Mesendoderm (in vitro differentiated cells): ENCODE results near the gene GLRA3.

Experiments
- DNase-seq: peaks from one replicate; pipeline ENCODE4 v3.0.0; 2013
- H2AK5ac ChIP-seq: 2 replicates; pipeline ENCODE4 v1.6.1; 2013; ENCODE audit warnings: low read length, inconsistent platforms
- H2BK120ac ChIP-seq: 2 replicates; pipeline ENCODE4 v1.6.1; 2013; ENCODE audit warnings: low read depth, mild to moderate bottlenecking, low read length, moderate library complexity, mixed read lengths
- H2BK15ac ChIP-seq: replicated peaks from 2 replicates; pipeline ENCODE4 v1.6.1; 2013; ENCODE audit warnings: low read depth, mild to moderate bottlenecking, moderate library complexity
- H2BK5ac ChIP-seq: 2 replicates; pipeline ENCODE4 v1.6.1; 2013; ENCODE audit warnings: low read length, inconsistent platforms
- H3K18ac ChIP-seq: 2 replicates; pipeline ENCODE4 v1.6.1; 2013; ENCODE audit warnings: mild to moderate bottlenecking, low read length, mixed read lengths
- H3K23ac ChIP-seq: one replicate; pipeline ENCODE4 v1.6.1; 2013; ENCODE audit warnings: low read length
- H3K27ac ChIP-seq: 2 replicates; pipeline ENCODE4 v1.5.1; 2013; ENCODE audit warnings: low read depth, mild to moderate bottlenecking, inconsistent platforms, low read length, moderate library complexity
- H3K27me3 ChIP-seq: 2 replicates; pipeline ENCODE4 v1.6.1; 2013; ENCODE audit warnings: low read length, control low read depth, mild to moderate bottlenecking, inconsistent platforms; ENCODE audit not compliant: insufficient read depth, poor library complexity
- H3K36me3 ChIP-seq: 2 replicates; pipeline ENCODE4 v1.6.1; 2013; ENCODE audit warnings: low read length, inconsistent platforms; ENCODE audit not compliant: control insufficient read depth, insufficient read depth
- H3K4ac ChIP-seq: one replicate; pipeline ENCODE4 v1.6.1; 2013; ENCODE audit warnings: low read depth, mild to moderate bottlenecking, low read length, moderate library complexity
- H3K4me1 ChIP-seq: 2 replicates; pipeline ENCODE4 v1.6.1; 2013; ENCODE audit warnings: low read depth, low read length, inconsistent platforms; ENCODE audit not compliant: control insufficient read depth
- H3K4me2 ChIP-seq: 2 replicates; pipeline ENCODE4 v1.6.1; 2013; ENCODE audit warnings: low read length
- H3K4me3 ChIP-seq: 2 replicates; pipeline ENCODE4 v1.5.1; 2013; ENCODE audit warnings: mild to moderate bottlenecking, low read length
- H3K56ac ChIP-seq: one replicate; pipeline ENCODE4 v1.6.1; 2013; ENCODE audit warnings: low read length
- H3K79me1 ChIP-seq: 2 replicates; pipeline ENCODE4 v1.6.1; 2013; ENCODE audit warnings: low read length, inconsistent platforms
- H3K79me2 ChIP-seq: 2 replicates; pipeline ENCODE4 v1.6.1; 2013; ENCODE audit warnings: mild to moderate bottlenecking, low read length; ENCODE audit not compliant: control insufficient read depth, insufficient read depth
- H3K9ac ChIP-seq: 2 replicates; pipeline ENCODE4 v1.6.1; 2013; ENCODE audit warnings: low read length, inconsistent platforms
- H4K5ac ChIP-seq: one replicate; pipeline ENCODE4 v1.6.1; 2013; ENCODE audit warnings: low read length
- H4K8ac ChIP-seq: one replicate; pipeline ENCODE4 v1.6.1; 2013; ENCODE audit warnings: low read depth, mild to moderate bottlenecking, control low read depth, low read length, moderate library complexity
- WGBS: extraction: QIAGEN DNeasy Blood & Tissue Kit; methylation state at CpG from one replicate; pipeline ENCODE4 v1.1.7; 2013; ENCODE audit warnings: low lambda C conversion rate, missing lambda C conversion rate; ENCODE audit not compliant: insufficient coverage; ENCODE audit errors: extremely low coverage; 5-methylcytosine and 5-hydroxymethylcytosine counted together

GLRA3 gene

DNA sequence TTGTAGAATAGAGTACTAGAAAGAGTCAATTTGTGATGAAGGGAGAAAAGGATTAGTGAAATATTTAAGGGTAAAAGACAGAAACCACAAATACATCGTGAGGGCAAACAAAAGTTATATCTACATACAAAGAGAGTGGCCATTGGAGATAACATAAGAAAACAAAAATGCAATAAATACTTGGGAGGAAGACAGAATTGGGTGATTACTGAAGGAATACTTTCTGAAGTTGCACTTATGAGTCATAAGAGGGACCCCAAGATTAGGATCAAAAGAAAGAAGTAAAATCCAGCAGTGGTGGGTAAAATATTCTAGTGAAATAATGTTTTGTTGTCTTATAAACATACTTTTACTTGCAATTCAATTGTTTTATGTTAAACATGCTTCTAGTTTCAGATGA lies 53.7 kb downstream of the GLRA3 start:
- no peak overlapping the region for H3K27ac ChIP-seq
- no peak overlapping the region for H4K5ac ChIP-seq
- no peak overlapping the region for H2AK5ac ChIP-seq
- H2BK5ac ChIP-seq = no peak overlapping the region
- no peak overlapping the region for H3K9ac ChIP-seq
- H3K56ac ChIP-seq = no peak overlapping the region
- no peak overlapping the region for H4K8ac ChIP-seq
- H3K79me1 ChIP-seq = no peaks in the 10 kb centered on the region
- H3K23ac ChIP-seq = no peak overlapping the region
- DNase-seq = peak; percentile 27
- H3K79me2 ChIP-seq = no peaks in the 10 kb centered on the region
- H3K27me3 ChIP-seq = no peaks in the 10 kb centered on the region
- no peak overlapping the region for H3K4me3 ChIP-seq
- no peaks in the 10 kb centered on the region for H3K4me1 ChIP-seq
- H2BK15ac ChIP-seq = no peak overlapping the region
- H2BK120ac ChIP-seq = no peak overlapping the region
- H3K36me3 ChIP-seq = no peaks in the 10 kb centered on the region
- H3K18ac ChIP-seq = no peak overlapping the region
- H3K4ac ChIP-seq = no peak overlapping the region
- no peak overlapping the region for H3K4me2 ChIP-seq
- WGBS = no CpG with 5 or more reads among the region's 1 CpG

- Histone ChIP-seq H3K4ac (no peak overlapping the region), H4K5ac (no peak overlapping the region), H2BK15ac (no peak overlapping the region), H3K36me3 (no peaks in the 10 kb centered on the region), H3K4me2 (no peak overlapping the region), H3K23ac (no peak overlapping the region), H4K8ac (no peak overlapping the region), H2AK5ac (no peak overlapping the region), H3K4me3 (no peak overlapping the region), H3K56ac (no peak overlapping the region), H2BK120ac (no peak overlapping the region), H3K79me1 (no peaks in the 10 kb centered on the region), H3K4me1 (no peaks in the 10 kb centered on the region), H3K18ac (no peak overlapping the region), H3K79me2 (no peaks in the 10 kb centered on the region), H3K27ac (no peak overlapping the region), H3K9ac (no peak overlapping the region), H2BK5ac (no peak overlapping the region), H3K27me3 (no peaks in the 10 kb centered on the region)
- no CpG with 5 or more reads among the region's 7 CpGs for WGBS
- DNase-seq = peak; percentile 60
Measured at GRCh38 chr4:174764105-174764729, 64.8 kb downstream of the GLRA3 start.

DNA sequence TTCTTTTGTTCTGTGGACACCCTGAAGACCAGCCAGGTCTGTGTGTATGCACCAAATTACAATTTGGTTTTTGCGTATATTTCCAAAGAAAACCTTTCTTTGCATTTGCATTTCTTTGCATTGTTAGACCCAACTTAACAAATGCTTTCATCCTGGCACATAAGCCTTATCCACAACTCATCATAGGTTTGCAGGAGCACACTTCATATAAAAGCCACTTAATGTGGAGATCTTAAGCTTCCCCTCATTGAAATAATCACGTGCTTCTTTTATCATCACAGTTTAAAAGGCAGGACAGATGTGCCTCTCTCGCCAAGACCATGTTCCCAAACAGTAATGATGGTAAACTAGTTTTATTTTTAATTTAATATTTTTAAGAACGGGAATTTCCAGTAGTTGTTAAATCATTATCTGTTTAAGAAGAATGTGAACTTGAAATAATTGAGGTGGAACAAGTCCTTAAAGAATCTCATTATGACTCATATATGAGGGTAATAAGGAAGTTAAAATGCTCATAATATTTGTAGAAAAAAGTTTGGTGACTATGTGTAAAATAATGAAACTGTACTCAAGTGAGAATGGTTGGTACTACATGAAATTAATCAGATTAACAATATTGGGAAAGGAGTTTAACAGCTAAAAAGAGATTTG lies 65.5 kb downstream of the GLRA3 start:
- Histone ChIP-seq H3K4me2 (no peak overlapping the region), H3K27ac (no peak overlapping the region), H3K79me1 (no peaks in the 10 kb centered on the region), H3K4ac (no peak overlapping the region), H2BK120ac (no peak overlapping the region), H3K79me2 (no peaks in the 10 kb centered on the region), H2AK5ac (no peak overlapping the region), H2BK15ac (no peak overlapping the region), H3K4me3 (no peak overlapping the region), H3K18ac (no peak overlapping the region), H4K8ac (no peak overlapping the region), H3K27me3 (no peaks in the 10 kb centered on the region), H4K5ac (no peak overlapping the region), H3K4me1 (no peaks in the 10 kb centered on the region), H2BK5ac (no peak overlapping the region), H3K36me3 (no peaks in the 10 kb centered on the region), H3K56ac (no peak overlapping the region), H3K23ac (no peak overlapping the region), H3K9ac (no peak overlapping the region)
- 100% methylated on average over 1 of the region's 4 CpGs for WGBS
- no peak for DNase-seq

GRCh38 chr4:174761451-174761850 lies 67.6 kb downstream of the GLRA3 start:
- Histone ChIP-seq H3K79me2 (no peaks in the 10 kb centered on the region), H3K4ac (no peak overlapping the region), H3K9ac (no peak overlapping the region), H3K4me3 (no peak overlapping the region), H3K23ac (no peak overlapping the region), H2BK15ac (no peak overlapping the region), H3K4me1 (no peaks in the 10 kb centered on the region), H3K79me1 (no peaks in the 10 kb centered on the region), H3K36me3 (no peaks in the 10 kb centered on the region), H3K4me2 (no peak overlapping the region), H4K8ac (no peak overlapping the region), H2AK5ac (no peak overlapping the region), H3K27me3 (no peaks in the 10 kb centered on the region), H2BK120ac (no peak overlapping the region), H3K56ac (no peak overlapping the region), H3K27ac (no peak overlapping the region), H3K18ac (no peak overlapping the region), H2BK5ac (no peak overlapping the region), H4K5ac (no peak overlapping the region)
- DNase-seq = no peak
- no CpG with 5 or more reads among the region's 1 CpG for WGBS

DNA sequence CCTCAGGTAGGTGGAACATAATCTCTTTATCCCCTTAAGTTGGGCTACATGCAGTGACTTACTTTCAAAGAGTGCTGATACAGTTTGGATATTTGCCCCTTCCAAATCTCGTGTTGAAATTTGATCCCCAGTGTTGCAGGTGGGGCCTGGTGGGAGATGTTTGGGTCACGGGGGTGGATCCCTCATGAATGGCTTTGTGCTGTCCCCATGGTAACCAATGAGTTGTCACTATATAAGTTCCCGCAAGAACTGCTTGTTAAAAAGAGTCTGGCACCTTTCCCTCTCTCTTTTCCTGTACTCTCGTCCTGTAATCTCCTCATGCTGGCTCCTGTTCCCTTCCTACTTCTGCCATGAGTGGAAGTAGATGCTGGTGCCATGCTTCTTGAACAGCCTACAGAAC lies 71.3 kb downstream of the GLRA3 start:
- Histone ChIP-seq H3K4me3 (no peak overlapping the region), H3K9ac (no peak overlapping the region), H3K4me1 (no peaks in the 10 kb centered on the region), H3K4ac (no peak overlapping the region), H2BK5ac (no peak overlapping the region), H3K27me3 (no peaks in the 10 kb centered on the region), H2AK5ac (no peak overlapping the region), H3K27ac (no peak overlapping the region), H2BK15ac (no peak overlapping the region), H3K79me1 (no peaks in the 10 kb centered on the region), H3K4me2 (no peak overlapping the region), H4K5ac (no peak overlapping the region), H3K79me2 (no peaks in the 10 kb centered on the region), H2BK120ac (no peak overlapping the region), H3K56ac (no peak overlapping the region), H3K18ac (no peak overlapping the region), H3K23ac (no peak overlapping the region), H4K8ac (no peak overlapping the region), H3K36me3 (no peaks in the 10 kb centered on the region)
- no CpG with 5 or more reads among the region's 4 CpGs for WGBS
- peak; percentile 86 for DNase-seq

GRCh38 chr4:174753021-174753420 lies 76.0 kb downstream of the GLRA3 start:
- no peak overlapping the region for H3K27ac ChIP-seq
- H3K27me3 ChIP-seq = no peaks in the 10 kb centered on the region
- no peak overlapping the region for H4K8ac ChIP-seq
- DNase-seq = no peak
- no peak overlapping the region for H2BK120ac ChIP-seq
- no peak overlapping the region for H3K4ac ChIP-seq
- no peaks in the 10 kb centered on the region for H3K79me1 ChIP-seq
- no peak overlapping the region for H3K4me2 ChIP-seq
- no peaks in the 10 kb centered on the region for H3K4me1 ChIP-seq
- H3K23ac ChIP-seq = no peak overlapping the region
- no CpG with 5 or more reads among the region's 4 CpGs for WGBS
- no peak overlapping the region for H2BK15ac ChIP-seq
- H3K4me3 ChIP-seq = no peak overlapping the region
- no peak overlapping the region for H3K9ac ChIP-seq
- no peak overlapping the region for H2AK5ac ChIP-seq
- H4K5ac ChIP-seq = no peak overlapping the region
- no peak overlapping the region for H2BK5ac ChIP-seq
- H3K36me3 ChIP-seq = no peaks in the 10 kb centered on the region
- H3K18ac ChIP-seq = no peak overlapping the region
- no peaks in the 10 kb centered on the region for H3K79me2 ChIP-seq
- no peak overlapping the region for H3K56ac ChIP-seq
